LNCaP clone FGC (cell line): ENCODE results near the gene HCN2.

Experiments used
- DNase-seq: peaks from one replicate; pipeline ENCODE4 v3.0.0-alpha.2; 2011; ENCODE audit warnings: low read depth
- H3K4me3 ChIP-seq: 2 replicates; pipeline ENCODE4 v1.5.1; 2011; ENCODE audit warnings: mild to moderate bottlenecking, low read depth, low read length, control low read depth
- TF ChIP-seq, protein P1 (sequence below): IDR thresholded peaks from 2 replicates; pipeline ENCODE4 v1.5.1; 2012; ENCODE audit warnings: mild to moderate bottlenecking; ENCODE audit not compliant: control insufficient read depth, insufficient read depth; ENCODE audit errors: extremely low read depth

Gene HCN2

DNA sequence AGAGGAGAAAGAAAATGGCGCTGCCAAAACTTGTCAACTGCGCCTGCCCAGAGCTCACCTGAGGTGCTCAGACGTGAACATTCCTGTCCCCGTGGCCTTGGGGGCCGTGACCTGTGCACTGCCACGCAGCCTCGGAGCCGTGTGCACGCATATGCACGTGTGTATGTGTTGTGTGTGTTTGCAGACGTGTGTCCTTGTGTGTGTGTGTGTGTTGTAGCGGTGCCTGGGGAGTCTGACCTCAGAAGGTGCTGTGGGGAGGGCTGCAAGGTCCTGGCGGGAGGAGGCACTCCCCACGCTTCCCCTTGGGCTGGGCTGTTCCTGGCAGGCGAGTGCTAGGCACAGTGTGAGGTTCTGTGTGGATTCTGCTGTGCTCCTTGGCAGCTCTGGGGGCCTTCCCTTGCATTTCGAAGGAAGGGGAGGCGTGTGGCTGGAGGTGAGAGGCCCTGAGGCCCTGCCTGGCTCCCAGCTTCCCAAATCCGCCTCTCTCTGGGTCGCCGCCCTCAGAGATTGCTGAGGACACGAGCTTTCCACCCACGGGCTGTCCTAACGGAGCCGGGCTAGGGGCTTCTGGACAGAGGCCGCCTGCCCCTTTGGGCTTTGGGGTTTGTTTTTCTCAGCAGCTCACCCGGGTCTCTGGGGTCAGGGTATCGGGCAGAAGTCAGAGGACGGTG lies 12.8 kb upstream of the HCN2 start:
- TF ChIP-seq, protein P1, sequence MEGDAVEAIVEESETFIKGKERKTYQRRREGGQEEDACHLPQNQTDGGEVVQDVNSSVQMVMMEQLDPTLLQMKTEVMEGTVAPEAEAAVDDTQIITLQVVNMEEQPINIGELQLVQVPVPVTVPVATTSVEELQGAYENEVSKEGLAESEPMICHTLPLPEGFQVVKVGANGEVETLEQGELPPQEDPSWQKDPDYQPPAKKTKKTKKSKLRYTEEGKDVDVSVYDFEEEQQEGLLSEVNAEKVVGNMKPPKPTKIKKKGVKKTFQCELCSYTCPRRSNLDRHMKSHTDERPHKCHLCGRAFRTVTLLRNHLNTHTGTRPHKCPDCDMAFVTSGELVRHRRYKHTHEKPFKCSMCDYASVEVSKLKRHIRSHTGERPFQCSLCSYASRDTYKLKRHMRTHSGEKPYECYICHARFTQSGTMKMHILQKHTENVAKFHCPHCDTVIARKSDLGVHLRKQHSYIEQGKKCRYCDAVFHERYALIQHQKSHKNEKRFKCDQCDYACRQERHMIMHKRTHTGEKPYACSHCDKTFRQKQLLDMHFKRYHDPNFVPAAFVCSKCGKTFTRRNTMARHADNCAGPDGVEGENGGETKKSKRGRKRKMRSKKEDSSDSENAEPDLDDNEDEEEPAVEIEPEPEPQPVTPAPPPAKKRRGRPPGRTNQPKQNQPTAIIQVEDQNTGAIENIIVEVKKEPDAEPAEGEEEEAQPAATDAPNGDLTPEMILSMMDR: no peak
- no peak overlapping the region for H3K4me3 ChIP-seq
- DNase-seq: no peak

DNA sequence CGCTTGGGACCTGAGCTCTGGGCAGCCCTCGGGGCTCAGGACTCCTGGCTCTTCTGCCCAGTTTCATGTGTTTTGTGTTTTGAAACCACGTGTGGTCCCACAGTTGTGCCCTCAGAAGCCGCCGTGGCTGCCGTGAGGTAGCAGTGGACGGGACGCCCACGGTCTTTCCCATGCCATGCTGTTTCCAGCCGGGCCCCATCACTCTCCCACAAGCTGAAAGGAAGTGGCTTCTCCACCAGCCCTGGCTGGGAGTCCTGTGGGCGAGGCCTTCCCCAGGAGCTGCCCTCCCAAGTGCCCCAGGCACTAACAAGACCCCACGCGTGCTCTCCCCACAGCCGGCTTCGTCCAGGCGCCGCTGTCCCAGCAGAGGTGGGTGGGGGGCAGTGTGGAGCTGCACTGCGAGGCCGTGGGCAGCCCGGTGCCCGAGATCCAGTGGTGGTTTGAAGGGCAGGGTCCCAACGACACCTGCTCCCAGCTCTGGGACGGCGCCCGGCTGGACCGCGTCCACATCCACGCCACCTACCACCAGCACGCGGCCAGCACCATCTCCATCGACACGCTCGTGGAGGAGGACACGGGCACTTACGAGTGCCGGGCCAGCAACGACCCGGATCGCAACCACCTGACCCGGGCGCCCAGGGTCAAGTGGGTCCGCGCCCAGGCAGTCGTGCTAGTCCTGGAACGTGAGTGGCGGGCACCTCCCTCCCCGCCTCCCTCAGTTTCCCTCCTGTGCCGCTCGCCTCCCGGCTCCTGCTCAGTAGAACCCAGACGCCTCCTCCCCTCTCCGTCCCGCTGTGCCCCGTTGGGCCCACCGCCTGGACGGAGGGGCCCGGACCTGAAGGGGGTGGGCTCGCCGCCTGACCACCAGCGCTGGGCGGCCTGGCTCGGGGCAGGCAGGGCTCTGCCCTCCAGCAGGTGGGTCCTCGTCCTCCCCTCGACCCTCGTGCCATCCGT lies 12.0 kb upstream of the HCN2 start:
- TF ChIP-seq, protein P1: no peak
- H3K4me3 ChIP-seq: no peak overlapping the region
- DNase-seq: no peak

DNA sequence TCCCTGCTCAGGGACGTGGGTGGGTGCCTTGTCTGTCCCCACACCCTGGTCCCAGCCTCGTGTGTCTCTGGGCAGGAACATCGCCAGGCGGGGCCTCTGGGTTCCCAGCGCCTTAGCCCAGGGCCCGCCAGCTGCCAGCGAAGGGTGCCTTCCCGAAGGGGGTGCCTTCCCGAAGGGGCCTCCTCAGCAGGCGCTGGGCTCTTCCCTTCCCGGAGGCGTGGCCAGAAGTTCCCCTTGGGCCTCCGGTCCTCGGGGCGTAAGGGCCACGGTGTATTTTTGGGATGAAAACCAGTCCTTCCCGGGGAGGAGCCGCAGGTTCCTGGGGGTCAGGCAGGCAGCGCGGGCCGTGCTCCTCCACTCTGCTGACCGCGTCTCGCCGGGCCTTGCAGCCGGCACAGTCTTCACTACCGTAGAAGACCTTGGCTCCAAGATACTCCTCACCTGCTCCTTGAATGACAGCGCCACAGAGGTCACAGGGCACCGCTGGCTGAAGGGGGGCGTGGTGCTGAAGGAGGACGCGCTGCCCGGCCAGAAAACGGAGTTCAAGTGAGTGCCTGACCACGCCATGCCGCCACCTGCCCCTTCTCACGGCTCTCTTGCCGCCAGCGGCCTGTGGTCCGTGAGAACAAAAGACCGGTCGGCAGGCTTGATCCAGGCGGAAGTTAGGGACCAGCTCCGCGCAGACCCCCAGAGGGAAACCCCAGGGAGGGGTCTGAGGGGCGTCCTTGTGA lies 10.4 kb upstream of the HCN2 start:
- no peak overlapping the region for H3K4me3 ChIP-seq
- no peak for DNase-seq
- TF ChIP-seq, protein P1: no peak

DNA sequence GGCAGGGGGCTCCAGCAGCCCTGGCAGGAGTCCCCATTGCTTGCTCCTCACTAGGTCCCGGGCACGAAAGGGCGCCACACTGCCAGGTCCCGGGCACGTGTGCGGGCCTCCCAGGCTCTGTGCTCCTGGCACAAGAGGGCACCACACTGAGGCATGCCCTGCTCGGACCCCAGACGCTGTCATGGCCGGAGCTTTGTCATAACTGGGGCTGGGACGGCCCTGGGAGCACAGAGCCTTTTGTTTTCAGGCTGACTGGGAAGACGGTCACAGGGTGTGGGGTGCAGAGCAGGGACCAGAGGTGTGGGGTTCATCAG lies 9.9 kb upstream of the HCN2 start:
- no peak for DNase-seq
- no peak overlapping the region for H3K4me3 ChIP-seq
- TF ChIP-seq, protein P1: no peak

DNA sequence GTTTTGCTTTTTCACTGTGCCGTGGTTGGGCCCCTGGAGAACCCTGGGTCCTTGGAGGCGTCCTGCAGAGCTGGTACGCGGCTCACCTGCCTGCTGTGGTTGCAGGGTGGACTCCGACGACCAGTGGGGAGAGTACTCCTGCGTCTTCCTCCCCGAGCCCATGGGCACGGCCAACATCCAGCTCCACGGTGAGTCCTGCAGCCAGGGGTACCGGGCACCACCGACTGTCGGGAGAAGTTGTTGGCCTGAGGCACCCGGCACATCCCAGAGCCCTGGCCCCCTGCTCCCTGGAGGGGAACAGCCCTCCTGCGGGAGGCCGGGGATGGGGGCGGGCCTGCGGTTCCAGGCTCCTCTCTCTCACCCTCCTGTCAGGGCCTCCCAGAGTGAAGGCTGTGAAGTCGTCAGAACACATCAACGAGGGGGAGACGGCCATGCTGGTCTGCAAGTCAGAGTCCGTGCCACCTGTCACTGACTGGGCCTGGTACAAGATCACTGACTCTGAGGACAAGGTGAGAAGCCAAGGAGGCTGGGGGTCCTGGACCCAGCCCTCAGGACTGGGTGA lies 9.3 kb upstream of the HCN2 start:
- H3K4me3 ChIP-seq: no peak overlapping the region
- DNase-seq: no peak
- TF ChIP-seq, protein P1: no peak

DNA sequence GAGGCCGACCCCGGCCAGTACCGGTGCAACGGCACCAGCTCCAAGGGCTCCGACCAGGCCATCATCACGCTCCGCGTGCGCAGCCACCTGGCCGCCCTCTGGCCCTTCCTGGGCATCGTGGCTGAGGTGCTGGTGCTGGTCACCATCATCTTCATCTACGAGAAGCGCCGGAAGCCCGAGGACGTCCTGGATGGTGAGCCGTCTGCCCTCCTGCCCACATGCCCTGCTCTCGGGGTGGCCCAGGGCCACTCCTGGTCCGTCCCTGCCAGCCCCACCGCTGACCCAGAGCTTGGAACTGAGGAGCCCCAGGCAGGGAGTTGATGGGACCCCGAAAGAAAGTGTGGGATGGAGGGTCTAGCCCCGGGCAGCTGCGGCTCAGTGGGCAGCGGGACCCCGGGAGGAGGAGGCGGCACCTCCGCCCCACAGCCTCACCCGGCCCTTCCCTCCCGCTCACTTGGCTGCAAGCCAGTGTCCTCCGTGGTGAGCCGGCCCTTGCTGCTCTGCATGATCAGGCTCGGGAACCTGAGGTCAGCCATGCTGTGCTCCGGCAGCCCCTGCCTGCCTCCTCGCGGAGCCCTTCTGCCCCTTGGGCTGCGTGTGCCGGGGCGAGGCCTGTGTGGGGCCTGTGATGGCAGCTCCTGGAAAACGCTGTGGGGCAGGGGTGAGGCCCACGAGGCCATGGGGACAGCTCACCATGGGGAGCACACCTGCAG lies 8.1 kb upstream of the HCN2 start:
- DNase-seq: no peak
- no peak overlapping the region for H3K4me3 ChIP-seq
- TF ChIP-seq, protein P1: no peak
